Measurements from ENCODE around the gene YPEL2.

Gene YPEL2

DNA sequence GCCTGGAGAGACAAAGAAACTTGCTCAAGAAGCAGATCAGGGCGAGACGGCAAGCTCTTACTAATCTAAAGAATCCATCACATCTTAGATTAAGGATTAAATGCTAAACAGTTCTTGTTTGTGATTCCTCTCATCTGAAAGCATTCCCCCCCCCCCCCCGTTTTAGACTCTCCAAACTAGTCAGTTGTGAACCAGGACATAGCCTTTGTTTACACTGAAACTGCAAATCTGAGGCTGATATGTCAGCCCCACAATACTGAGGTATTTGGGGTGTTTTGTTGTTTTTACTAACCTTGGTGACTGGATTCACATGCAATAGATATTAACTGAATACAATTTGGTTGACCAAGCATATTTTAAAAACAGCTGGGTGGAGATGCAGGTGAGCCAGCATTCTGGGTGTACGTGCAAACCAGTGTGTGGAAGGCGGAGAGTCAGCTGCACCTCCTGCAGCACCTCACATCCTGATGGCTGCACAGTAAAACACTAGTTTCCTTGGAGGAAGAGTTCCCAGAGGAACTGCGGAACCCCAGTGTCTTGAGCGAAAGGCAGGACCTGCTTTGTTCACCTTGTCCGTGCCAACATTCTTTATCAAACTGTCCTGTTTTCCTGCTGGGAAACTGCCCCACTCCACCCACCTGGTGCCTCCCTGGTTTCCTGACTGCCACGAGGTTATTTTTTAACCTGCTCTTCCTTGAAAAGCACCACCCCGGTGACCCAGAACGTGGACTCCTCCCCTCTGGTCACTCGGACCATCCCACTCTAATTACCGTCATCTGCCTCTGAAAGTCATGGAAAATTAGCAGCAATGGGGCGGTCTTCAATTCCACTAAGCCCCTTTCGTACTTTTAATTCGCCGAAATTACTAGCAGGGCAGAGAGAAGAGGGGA is 1.2 kb upstream of the YPEL2 start:
- no peak for DNase-seq (ENCODE audit: low read depth)

DNA sequence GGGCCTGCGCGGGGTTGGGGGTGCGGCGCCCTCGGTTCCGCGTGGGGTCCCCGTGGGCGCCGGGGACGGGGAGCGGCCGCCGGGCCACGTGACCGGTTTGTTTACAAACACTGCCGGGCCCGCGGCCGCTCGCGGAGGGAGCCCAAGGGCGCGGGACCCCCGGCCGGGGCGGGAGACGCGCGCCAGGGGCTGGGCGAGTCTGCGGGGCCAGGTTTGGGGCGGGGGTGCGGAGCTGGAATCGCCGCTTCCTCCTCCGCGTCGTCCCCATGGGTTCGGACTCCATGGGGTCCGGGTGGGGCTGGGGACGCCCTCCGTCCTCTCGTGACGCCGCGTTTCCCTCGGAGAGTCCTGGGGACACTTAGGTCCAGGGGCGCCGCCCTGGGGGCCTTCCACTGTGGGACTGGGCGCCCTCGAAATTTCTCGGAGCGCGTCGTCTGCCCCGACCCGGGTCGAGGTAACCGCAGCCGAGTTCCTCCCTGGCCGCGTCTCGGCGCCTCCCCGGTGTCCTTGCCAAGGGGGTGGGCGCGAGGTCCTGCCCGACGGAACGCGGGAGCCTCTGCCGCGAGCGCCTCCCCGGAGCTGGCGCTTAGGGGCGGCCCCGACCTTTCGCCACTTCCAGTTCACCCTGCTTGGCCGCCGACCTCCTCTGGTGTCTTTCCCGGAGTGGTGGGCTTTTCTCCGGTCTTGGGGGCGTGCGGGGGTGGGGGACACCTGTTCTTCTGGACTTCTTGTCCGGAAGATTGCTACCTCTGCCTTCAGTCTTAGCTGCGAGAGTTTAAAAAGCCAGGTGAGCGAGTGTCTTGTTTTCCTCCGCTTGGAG is 684 bp downstream of the YPEL2 start:
- no peak for DNase-seq (ENCODE audit: low read depth)

GRCh38 chr17:59332749-59333377 is 1.4 kb downstream of the YPEL2 start:
- no peak for DNase-seq (ENCODE audit: low read depth)

GRCh38 chr17:59333836-59334235 is 2.4 kb downstream of the YPEL2 start:
- DNase-seq (ENCODE audit: low read depth), result no peak

GRCh38 chr17:59335685-59336084 is 4.2 kb downstream of the YPEL2 start:
- no peak for DNase-seq (ENCODE audit: low read depth)

- no peak for DNase-seq (ENCODE audit: low read depth)
Observed at GRCh38 chr17:59337741-59338299, 6.4 kb downstream of the YPEL2 start.

GRCh38 chr17:59338498-59338897 is 7.0 kb downstream of the YPEL2 start:
- DNase-seq (ENCODE audit: low read depth), result no peak

- no peak for DNase-seq (ENCODE audit: low read depth)
Observed at GRCh38 chr17:59341922-59342321, 10.5 kb downstream of the YPEL2 start.

DNA sequence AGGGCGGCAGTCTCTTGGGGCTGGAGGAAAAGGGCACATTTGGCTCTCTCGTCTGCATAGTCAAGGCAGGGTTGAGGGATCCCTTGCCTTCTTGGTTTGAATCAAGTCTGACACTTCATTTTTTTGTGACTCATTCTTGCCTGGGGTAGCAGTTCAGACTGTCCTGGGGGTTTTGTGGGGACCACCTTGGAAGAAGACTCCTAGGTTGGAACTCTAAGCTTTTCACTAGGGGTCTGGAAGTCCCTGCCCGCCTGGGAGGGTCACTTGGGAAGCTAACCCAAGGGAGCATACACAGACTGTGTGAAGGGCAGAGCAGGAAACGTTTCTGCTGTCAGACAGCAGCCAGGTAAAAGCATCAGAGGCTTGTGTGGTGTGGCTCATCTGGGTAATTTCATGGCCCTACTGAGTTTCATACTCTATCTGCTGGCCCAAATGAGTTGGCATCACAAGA is 11.3 kb downstream of the YPEL2 start:
- DNase-seq (ENCODE audit: low read depth), result no peak

- DNase-seq (ENCODE audit: low read depth), result no peak
Observed at GRCh38 chr17:59345476-59345875, 14.0 kb downstream of the YPEL2 start.

DNA sequence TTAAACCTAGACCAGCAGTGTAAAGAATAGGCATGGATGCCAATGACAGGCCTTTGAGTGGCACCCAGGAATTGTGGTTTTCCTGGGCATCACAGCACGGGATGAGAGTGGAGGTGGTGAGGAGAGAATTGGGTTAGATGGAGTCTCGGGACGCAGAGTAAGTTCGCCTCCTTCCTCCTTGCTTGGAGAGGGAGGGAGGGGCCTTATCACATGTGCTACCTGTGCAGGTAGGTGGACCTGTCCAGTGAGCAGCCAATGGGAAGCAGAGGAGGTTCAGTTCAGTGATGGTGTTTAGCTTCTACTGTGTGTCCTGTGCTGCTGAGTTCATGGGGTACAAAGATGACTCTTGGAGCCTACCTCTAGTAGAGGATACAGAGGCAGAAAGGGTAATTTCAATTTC is 14.9 kb downstream of the YPEL2 start:
- no peak for DNase-seq (ENCODE audit: low read depth)

GRCh38 chr17:59346876-59347407 is 15.5 kb downstream of the YPEL2 start:
- no peak for DNase-seq (ENCODE audit: low read depth)

DNA sequence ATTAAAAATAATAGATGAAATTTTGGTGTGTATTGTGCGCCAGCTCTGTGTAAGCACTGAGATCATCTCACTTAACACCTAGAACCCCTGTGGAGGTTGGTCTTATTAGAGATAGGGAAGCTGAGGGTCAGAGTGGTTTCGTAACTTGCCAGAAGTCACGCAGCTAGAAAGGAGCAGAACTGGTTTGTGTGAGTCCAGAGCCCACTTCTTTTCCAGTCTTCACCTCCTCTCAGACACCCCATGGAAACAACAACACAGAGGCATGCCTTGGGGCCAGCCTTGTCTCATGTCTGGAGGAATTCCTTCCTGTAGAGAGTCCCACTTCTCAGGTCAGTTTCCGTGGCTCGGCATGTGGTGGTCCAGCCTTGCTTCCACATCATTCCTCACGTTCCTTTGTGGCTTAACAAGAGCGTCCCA is 16.5 kb downstream of the YPEL2 start:
- DNase-seq (ENCODE audit: low read depth), result no peak

DNA sequence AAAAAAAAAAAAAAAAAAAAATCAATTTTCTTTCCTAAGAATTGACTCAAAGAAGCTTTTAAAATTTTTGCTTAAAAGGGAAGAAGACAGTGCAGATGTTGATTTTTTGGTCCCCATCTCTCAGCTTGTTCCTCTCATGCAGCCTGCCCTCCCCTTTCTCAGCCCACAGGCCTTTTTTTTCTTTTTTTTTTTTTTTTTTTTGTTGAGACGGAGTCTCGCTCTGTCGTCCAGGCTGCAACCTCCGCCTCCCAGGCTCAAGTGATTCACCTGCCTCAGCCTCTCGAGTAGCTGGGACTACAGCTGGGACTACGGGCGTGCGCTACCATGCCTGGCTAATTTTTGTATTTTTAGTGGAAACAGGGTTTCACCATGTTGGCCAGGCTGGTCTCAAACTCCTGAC is 17.7 kb downstream of the YPEL2 start:
- DNase-seq (ENCODE audit: low read depth), result no peak

DNA sequence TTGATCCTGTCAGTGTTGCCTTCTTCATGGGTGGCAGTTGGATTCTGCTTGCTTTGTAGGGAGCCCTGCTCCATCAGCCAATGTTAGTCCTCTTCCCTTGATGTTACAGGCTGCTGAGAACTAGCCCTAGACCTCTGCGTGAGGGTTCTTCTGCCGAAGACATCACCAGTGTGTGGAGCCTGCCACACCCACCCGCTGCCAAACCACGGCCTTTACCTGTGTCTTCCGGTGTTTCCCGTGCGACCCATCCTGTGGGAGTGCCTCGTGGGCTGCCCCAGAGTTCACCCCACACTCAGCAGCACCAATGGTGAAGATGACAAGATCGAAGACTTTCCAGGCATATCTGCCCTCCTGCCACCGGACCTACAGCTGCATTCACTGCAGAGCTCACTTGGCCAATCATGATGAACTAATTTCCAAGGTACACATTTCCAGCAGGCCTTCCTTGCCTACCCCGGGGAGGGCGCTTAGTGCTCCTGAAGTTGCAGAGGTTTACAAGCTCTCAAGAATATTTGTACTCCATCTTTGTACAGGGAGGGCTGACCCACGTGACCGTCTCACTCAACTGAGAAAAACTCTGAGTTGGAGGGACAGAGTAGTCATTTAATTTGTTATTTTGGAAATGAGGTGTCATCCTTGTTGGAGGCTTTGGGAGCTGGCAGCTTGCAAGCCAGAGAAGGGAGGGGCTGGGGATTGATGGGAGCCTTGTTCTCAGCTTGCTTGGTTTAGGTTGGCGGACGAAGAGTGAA is 21.8 kb downstream of the YPEL2 start:
- DNase-seq (ENCODE audit: low read depth), result no peak

DNA sequence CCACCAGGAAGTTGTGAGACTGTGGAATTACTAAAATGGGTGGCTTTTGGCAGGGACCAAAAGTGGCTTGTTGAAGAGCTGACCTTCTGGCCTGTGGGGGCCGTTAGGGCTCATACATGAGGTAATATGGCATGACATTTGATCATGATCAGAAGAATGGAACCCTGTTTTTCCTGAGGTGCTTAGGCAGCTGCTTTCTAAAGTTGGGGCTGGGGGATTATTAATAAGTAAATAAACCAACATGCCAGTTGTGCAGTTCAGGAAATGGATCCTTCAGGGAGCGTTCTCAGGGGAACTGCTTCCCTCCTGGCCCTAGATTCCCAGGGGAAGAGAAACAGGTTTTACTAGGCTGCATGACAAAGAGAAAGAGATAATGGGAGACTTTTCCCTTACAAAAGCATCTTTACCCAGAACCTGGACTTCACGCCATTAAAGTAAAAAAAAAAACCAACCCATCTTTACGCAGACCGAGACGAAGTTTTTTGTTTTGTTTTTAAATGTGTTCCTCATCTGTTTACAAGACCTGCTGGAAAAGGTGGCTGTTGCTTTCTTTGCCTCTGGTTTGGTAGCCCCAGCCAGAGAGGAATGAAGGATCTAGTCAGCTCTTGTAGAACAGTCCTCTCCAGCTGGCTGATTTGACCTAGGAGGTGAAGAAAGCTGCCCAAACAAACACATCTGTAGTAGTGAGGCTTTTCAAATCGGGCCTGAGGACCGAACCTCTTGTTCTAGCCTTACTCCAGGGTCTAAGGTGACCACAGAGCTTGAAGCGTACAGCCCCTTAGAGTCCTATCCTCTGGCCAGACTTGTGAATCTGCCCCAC is 22.7 kb downstream of the YPEL2 start:
- DNase-seq (ENCODE audit: low read depth), result no peak

- no peak for DNase-seq (ENCODE audit: low read depth)
Observed at GRCh38 chr17:59355030-59355701, 23.7 kb downstream of the YPEL2 start.

- no peak for DNase-seq (ENCODE audit: low read depth)
Observed at GRCh38 chr17:59355702-59356325, 24.4 kb downstream of the YPEL2 start.

- no peak for DNase-seq (ENCODE audit: low read depth)
Observed at GRCh38 chr17:59356543-59357218, 25.2 kb downstream of the YPEL2 start.
